ENCODE measurements around the gene UPB1.

The UPB1 gene

GRCh38 chr22:24497841-24498258, 2.7 kb downstream of the UPB1 start:
- no peak for DNase-seq (ENCODE audit: low read depth)
- no peak overlapping the region for H3K4me3 ChIP-seq (ENCODE audit: low read length)
- no peak for TF ChIP-seq CTCF (IDR thresholded peaks at IDR 0.05; ENCODE audit: insufficient read depth, low read depth, low read length, missing control alignments)

GRCh38 chr22:24498824-24499223, 3.7 kb downstream of the UPB1 start:
- no peak for DNase-seq (ENCODE audit: low read depth)
- TF ChIP-seq CTCF (IDR thresholded peaks at IDR 0.05; ENCODE audit: insufficient read depth, low read depth, low read length, missing control alignments) = no peak
- H3K4me3 ChIP-seq (ENCODE audit: low read length) = no peak overlapping the region

- no peak overlapping the region for H3K4me3 ChIP-seq (ENCODE audit: low read length)
- no peak for DNase-seq (ENCODE audit: low read depth)
- TF ChIP-seq CTCF (IDR thresholded peaks at IDR 0.05; ENCODE audit: insufficient read depth, low read depth, low read length, missing control alignments) = no peak
Measured at GRCh38 chr22:24499706-24500276, 4.7 kb downstream of the UPB1 start.

- DNase-seq (ENCODE audit: low read depth) = peak; percentile 91
- peak; percentile 17 for TF ChIP-seq CTCF (IDR thresholded peaks at IDR 0.05; ENCODE audit: insufficient read depth, low read depth, low read length, missing control alignments)
- no peak overlapping the region for H3K4me3 ChIP-seq (ENCODE audit: low read length)
Measured at GRCh38 chr22:24500277-24500820, 5.2 kb downstream of the UPB1 start.

GRCh38 chr22:24501301-24502005, 6.3 kb downstream of the UPB1 start:
- no peak overlapping the region for H3K4me3 ChIP-seq (ENCODE audit: low read length)
- no peak for DNase-seq (ENCODE audit: low read depth)
- TF ChIP-seq CTCF (IDR thresholded peaks at IDR 0.05; ENCODE audit: insufficient read depth, low read depth, low read length, missing control alignments) = no peak

- no peak for DNase-seq (ENCODE audit: low read depth)
- H3K4me3 ChIP-seq (ENCODE audit: low read length) = no peak overlapping the region
- TF ChIP-seq CTCF (IDR thresholded peaks at IDR 0.05; ENCODE audit: insufficient read depth, low read depth, low read length, missing control alignments) = no peak
Measured at GRCh38 chr22:24502034-24502433, 6.9 kb downstream of the UPB1 start.

All from epithelial cell of esophagus (primary cell).